K562 (cell line): ENCODE results near the gene PCNX3. TPM values are rescaled to one million over a fixed set of nuclear protein-coding genes. Genes with fewer than 3 reads are reported as not detected.

Experiments used
- ADNP ChIP-seq: fragments of 200-800 bp; sonication (Bioruptor generic); IDR thresholded peaks from 2 replicates; pipeline ENCODE4 v1.6.1; 2016; ENCODE audit warnings: missing genetic modification characterization, missing compliant biosample characterization
- ATF7 ChIP-seq: fragments of 450-650 bp; IDR thresholded peaks from 2 replicates; pipeline ENCODE4 v1.7.1; 2014; ENCODE audit warnings: mild to moderate bottlenecking, moderate library complexity
- CHD4 ChIP-seq: fragments of 200-600 bp; sonication (generic); IDR thresholded peaks from 3 replicates; pipeline ENCODE4 v1.6.1; 2012; ENCODE audit warnings: low read depth, mild to moderate bottlenecking, mixed read lengths, low read length, inconsistent platforms; ENCODE audit not compliant: insufficient read depth, insufficient replicate concordance, poor library complexity, severe bottlenecking
- DDX20 ChIP-seq: fragments of 450-650 bp; IDR thresholded peaks from 2 replicates; pipeline ENCODE4 v1.6.1; 2016; ENCODE audit warnings: missing genetic modification characterization, low read depth, mild to moderate bottlenecking, missing compliant biosample characterization, moderate library complexity
- FUS ChIP-seq: fragments of 200-400 bp; formaldehyde crosslinking; optimal IDR thresholded peaks from 2 replicates; pipeline ENCODE3; 2017; ENCODE audit warnings: low read depth, low read length
- HNRNPUL1 ChIP-seq: fragments of 200-400 bp; formaldehyde crosslinking; IDR thresholded peaks from 2 replicates; pipeline ENCODE4 v1.6.1; 2017; ENCODE audit warnings: low read length
- MEIS2 ChIP-seq: fragments of 450-650 bp; IDR thresholded peaks from 2 replicates; pipeline ENCODE4 v1.6.1; 2014; ENCODE audit warnings: mild to moderate bottlenecking; ENCODE audit not compliant: partially characterized antibody
- SIN3B ChIP-seq: fragments of 450-650 bp; IDR thresholded peaks from 2 replicates; pipeline ENCODE4 v1.6.1; 2017; ENCODE audit warnings: low read depth, mild to moderate bottlenecking, moderate library complexity
- TCF7L2 ChIP-seq: fragments of 150-350 bp; IDR thresholded peaks from 2 replicates; pipeline ENCODE4 v1.6.1; 2016; ENCODE audit warnings: low read depth, mild to moderate bottlenecking, low read length, moderate library complexity
- TEAD2 ChIP-seq: fragments of 450-650 bp; IDR thresholded peaks from 2 replicates; pipeline ENCODE4 v1.6.1; 2016; ENCODE audit warnings: missing genetic modification characterization, control low read depth, missing compliant biosample characterization
- ZC3H4 ChIP-seq: sonication (generic); formaldehyde crosslinking; IDR thresholded peaks from 2 replicates; pipeline ENCODE4 v1.9.0; 2021; ENCODE audit warnings: missing genetic modification reagents, borderline replicate concordance
- ZNF124 ChIP-seq: sonication (generic); formaldehyde crosslinking; IDR thresholded peaks from 2 replicates; pipeline ENCODE4 v1.8.1; 2022; ENCODE audit warnings: missing genetic modification reagents
- ZNF695 ChIP-seq: fragments of 450-650 bp; formaldehyde crosslinking; IDR thresholded peaks from 2 replicates; pipeline ENCODE4 v1.4.0; 2020; ENCODE audit warnings: mild to moderate bottlenecking, moderate library complexity
- polyA plus RNA-seq, 8 experiments: library from polyadenylated mRNA; depleted of rRNA in 4 of 8; stranded (reverse) in 5 of 8; unstranded in 3 of 8; fragments of >200 nt; fragmentation: Nextera tagmentation in 2 of 8; fragmentation: Illumina TruSeq in 1 of 8; extraction: Ambion mirVana in 2 of 8; extraction: Trizol in 1 of 8; gene quantifications; 2 replicates each; pipeline versions ENCODE4 v1.2.1 to v1.2.3, GENCODE V29; 2011 to 2014; ENCODE audit warnings: inconsistent platforms in 1 of 8, missing spikeins in 1 of 8
- total RNA-seq, 7 experiments: library from RNA; depleted of rRNA in 6 of 7; stranded (reverse); fragments of >200 nt in 6 of 7; fragmentation: Illumina TruSeq in 2 of 7; extraction: Trizol in 2 of 7; gene quantifications; 2 replicates each; pipeline versions ENCODE4 v1.2.1 to v1.2.3, GENCODE V29; 2011 to 2021; ENCODE audit warnings: low replicate concordance in 1 of 7
- TF ChIP-seq, protein P1 (sequence below): sonication (generic); formaldehyde crosslinking; IDR thresholded peaks from 2 replicates; pipeline ENCODE4 v1.4.0; 2020; ENCODE audit warnings: mild to moderate bottlenecking, missing genetic modification reagents
- TF ChIP-seq, protein P2 (sequence below): sonication (generic); formaldehyde crosslinking; IDR thresholded peaks from 2 replicates; pipeline ENCODE4 v1.8.0; 2022; ENCODE audit warnings: mild to moderate bottlenecking, missing genetic modification reagents, borderline replicate concordance
- TF ChIP-seq, protein P3 (sequence below): fragments of 250-450 bp; sonication (Bioruptor Pico); IDR thresholded peaks from 2 replicates; pipeline ENCODE4 v1.6.1; 2021; ENCODE audit warnings: mild to moderate bottlenecking
- TF ChIP-seq, protein P4 (sequence below): fragments of 450-650 bp; IDR thresholded peaks from 2 replicates; pipeline ENCODE4 v1.6.1; 2018; ENCODE audit not compliant: partially characterized antibody
- TF ChIP-seq, protein P5 (sequence below): fragments of 450-650 bp; IDR thresholded peaks from 2 replicates; pipeline ENCODE4 v1.6.1; 2016; ENCODE audit warnings: low read depth, mild to moderate bottlenecking, moderate library complexity

The PCNX3 gene
- total and polyA plus RNA-seq, 9 of the 15 experiments (the other 6 are each of a cell fraction or from before 2014, with no cell fraction given) = 0.11 to 47.8 (median 12.8) TPM

DNA sequence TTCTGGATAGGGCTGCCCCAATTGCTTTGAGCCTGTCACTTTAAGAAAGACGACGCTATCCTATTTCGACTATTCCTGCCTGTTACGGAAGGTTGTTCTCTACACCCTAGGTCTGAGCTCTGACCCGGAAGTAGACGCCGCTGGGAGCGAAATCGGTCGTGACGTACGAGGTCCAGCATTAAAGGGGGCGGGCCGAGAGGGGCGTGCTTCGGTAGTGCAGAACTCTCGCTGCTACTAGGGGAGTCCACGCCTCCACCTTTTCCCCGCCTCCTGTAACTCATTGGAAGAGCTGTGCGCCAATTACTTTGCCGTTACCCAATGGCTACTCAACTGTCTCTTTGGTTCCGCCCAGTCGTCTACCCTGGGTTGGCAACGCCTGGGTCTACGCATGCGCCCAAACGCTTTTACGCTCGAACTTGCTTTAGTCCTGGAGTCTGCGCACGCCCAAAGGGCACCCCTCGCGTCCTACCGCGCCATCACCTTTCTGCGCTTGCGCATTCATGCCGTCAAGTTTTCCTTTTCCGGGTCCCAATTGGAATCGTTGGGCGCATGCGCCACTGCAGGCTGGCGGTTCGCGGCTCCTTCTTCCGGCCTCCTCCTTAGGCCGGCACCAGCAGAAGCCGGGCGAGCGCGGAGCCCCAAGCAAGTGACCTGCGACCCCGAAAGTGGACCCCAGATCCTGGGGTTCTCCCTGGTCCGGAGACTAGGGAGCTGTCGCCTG, at the start of gene PCNX3 (continued):
- TF ChIP-seq, protein P1, sequence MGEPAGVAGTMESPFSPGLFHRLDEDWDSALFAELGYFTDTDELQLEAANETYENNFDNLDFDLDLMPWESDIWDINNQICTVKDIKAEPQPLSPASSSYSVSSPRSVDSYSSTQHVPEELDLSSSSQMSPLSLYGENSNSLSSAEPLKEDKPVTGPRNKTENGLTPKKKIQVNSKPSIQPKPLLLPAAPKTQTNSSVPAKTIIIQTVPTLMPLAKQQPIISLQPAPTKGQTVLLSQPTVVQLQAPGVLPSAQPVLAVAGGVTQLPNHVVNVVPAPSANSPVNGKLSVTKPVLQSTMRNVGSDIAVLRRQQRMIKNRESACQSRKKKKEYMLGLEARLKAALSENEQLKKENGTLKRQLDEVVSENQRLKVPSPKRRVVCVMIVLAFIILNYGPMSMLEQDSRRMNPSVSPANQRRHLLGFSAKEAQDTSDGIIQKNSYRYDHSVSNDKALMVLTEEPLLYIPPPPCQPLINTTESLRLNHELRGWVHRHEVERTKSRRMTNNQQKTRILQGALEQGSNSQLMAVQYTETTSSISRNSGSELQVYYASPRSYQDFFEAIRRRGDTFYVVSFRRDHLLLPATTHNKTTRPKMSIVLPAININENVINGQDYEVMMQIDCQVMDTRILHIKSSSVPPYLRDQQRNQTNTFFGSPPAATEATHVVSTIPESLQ (CRISPR knock-in tag) = no peak
- TF ChIP-seq, protein P2, sequence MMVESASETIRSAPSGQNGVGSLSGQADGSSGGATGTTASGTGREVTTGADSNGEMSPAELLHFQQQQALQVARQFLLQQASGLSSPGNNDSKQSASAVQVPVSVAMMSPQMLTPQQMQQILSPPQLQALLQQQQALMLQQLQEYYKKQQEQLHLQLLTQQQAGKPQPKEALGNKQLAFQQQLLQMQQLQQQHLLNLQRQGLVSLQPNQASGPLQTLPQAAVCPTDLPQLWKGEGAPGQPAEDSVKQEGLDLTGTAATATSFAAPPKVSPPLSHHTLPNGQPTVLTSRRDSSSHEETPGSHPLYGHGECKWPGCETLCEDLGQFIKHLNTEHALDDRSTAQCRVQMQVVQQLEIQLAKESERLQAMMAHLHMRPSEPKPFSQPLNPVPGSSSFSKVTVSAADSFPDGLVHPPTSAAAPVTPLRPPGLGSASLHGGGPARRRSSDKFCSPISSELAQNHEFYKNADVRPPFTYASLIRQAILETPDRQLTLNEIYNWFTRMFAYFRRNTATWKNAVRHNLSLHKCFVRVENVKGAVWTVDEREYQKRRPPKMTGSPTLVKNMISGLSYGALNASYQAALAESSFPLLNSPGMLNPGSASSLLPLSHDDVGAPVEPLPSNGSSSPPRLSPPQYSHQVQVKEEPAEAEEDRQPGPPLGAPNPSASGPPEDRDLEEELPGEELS = no peak
- no peak for TF ChIP-seq TCF7L2
- no peak for TF ChIP-seq SIN3B
- no peak for TF ChIP-seq CHD4
- TF ChIP-seq, protein P3, sequence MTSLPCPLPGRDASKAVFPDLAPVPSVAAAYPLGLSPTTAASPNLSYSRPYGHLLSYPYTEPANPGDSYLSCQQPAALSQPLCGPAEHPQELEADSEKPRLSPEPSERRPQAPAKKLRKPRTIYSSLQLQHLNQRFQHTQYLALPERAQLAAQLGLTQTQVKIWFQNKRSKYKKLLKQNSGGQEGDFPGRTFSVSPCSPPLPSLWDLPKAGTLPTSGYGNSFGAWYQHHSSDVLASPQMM = no peak
- TF ChIP-seq, protein P4, sequence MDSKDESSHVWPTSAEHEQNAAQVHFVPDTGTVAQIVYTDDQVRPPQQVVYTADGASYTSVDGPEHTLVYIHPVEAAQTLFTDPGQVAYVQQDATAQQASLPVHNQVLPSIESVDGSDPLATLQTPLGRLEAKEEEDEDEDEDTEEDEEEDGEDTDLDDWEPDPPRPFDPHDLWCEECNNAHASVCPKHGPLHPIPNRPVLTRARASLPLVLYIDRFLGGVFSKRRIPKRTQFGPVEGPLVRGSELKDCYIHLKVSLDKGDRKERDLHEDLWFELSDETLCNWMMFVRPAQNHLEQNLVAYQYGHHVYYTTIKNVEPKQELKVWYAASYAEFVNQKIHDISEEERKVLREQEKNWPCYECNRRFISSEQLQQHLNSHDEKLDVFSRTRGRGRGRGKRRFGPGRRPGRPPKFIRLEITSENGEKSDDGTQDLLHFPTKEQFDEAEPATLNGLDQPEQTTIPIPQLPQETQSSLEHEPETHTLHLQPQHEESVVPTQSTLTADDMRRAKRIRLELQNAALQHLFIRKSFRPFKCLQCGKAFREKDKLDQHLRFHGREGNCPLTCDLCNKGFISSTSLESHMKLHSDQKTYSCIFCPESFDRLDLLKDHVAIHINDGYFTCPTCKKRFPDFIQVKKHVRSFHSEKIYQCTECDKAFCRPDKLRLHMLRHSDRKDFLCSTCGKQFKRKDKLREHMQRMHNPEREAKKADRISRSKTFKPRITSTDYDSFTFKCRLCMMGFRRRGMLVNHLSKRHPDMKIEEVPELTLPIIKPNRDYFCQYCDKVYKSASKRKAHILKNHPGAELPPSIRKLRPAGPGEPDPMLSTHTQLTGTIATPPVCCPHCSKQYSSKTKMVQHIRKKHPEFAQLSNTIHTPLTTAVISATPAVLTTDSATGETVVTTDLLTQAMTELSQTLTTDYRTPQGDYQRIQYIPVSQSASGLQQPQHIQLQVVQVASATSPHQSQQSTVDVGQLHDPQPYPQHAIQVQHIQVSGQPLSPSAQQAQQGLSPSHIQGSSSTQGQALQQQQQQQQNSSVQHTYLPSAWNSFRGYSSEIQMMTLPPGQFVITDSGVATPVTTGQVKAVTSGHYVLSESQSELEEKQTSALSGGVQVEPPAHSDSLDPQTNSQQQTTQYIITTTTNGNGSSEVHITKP = peak; percentile 71
- TF ChIP-seq ATF7 = peak; percentile 93
- TF ChIP-seq MEIS2 = peak; percentile 95
- TF ChIP-seq, protein P5, sequence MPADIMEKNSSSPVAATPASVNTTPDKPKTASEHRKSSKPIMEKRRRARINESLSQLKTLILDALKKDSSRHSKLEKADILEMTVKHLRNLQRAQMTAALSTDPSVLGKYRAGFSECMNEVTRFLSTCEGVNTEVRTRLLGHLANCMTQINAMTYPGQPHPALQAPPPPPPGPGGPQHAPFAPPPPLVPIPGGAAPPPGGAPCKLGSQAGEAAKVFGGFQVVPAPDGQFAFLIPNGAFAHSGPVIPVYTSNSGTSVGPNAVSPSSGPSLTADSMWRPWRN = no peak
- TF ChIP-seq ZC3H4 (CRISPR knock-in tag) = no peak
- TF ChIP-seq DDX20 = no peak
- TF ChIP-seq FUS = no peak
- no peak for TF ChIP-seq ZNF695 (CRISPR knock-in tag)
- TF ChIP-seq HNRNPUL1 = no peak
- no peak for TF ChIP-seq TEAD2 (tag)
- TF ChIP-seq ZNF124 (CRISPR knock-in tag) = no peak
- no peak for TF ChIP-seq ADNP (tag)
